HG03108 (cell line): ENCODE data around the gene SLC2A3.
"Not testable (repeated sequence)": the region's sequence is repeated elsewhere in the genome, so short reads cannot be mapped to it uniquely, and the experiment has no call there.

Source experiments
- ATAC-seq: cut with Tn5 transposase; IDR thresholded peaks from one replicate; pipeline ENCODE4 v1.9.1; 2021; ENCODE audit warnings: moderate library complexity; ENCODE audit not compliant: unreplicated experiment

The SLC2A3 gene

DNA sequence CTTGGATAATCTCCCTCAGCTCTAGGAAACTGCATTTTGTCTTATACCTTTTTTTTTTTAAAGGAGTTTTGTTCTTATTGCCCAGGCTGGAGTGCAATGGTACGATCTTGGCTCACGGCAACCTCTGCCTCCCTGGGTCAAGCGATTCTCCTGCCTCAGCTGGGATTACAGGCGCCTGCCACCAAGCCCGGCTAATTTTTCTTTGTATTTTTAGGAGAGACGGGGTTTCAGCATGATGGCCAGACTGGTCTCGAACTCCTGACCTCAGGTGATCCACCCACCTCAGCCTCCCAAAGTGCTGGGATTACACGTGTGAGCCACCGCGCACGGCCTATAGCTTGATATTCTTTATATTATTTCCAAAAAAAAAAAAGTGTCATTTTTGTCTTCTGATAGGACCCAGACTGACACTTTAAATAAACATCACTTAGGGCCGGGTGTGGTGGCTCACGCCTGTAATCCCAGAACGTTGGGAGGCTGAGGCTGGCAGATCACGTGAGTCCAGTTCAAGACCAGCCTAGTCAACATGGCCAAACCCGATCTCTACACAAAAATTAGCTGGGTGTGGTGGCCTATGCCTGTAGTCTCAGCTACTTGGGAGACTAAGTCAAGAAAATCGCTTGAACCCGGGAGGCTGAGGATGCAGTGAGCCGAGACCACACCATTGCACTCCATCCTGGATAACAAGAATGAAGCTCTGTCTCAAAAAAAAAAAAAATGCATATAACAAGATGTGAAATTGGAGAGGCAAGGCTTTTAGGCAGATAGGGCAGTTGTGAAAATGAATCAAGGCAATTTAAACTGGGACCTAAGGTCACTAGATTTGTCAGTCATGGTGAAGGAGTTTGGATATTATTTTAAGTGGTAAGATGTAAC lies 18.4 kb downstream of the SLC2A3 start:
- ATAC-seq, result no peak

DNA sequence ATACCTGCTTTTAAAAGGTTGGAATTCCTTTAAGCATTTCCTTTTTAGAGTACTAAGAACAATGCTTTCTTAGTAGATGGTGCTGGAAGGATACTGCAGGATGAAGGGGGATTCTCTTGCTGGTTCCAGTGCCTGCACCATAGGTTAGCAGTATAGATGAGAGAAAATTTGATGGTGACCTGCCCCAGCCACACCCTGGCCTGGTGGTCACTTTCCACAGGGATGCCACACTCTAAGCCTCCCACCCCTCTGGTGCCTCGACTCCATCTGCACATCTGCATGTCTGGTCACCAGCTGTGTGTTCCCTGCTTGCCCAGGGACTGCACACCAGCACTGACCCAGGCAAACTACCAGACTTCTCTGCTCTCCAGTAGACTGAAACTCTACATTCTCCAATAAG lies 19.1 kb downstream of the SLC2A3 start:
- no peak for ATAC-seq

DNA sequence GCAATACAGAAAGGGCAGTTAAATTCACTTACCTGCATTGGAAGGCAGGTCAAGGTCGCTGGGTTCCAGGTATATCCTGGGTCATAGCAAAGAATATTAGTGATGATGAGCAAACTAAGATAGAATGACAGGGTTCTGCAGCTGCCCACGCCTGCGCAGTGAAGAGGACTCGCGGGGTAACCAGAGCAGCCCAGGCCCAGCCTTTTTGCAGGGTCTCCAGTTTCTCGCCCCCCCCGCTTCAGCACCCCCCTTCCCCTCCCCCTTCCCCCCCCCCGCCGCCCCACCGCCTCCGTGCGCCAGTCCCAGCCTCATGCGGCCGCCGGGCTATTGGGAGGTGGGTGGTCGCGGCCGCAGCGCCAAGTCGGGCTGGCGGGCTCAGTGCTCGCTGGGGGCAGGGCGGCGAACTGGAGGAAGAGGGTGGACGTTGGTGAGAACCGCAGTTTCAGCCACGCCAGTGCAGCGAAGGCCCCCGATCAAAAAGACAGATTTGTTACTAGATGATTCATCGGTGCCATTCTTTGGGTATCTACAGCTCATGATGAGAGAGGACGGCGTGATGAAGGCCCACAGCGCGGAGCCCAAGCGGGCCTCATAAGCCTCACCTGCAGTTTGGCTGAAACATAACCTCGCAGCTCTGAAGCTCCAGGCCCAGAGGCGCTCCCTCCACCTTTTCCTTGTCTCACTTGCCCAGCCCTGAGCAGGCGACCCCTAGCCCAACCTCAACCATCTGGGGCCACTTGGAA lies 20.2 kb downstream of the SLC2A3 start:
- ATAC-seq, result no peak

DNA sequence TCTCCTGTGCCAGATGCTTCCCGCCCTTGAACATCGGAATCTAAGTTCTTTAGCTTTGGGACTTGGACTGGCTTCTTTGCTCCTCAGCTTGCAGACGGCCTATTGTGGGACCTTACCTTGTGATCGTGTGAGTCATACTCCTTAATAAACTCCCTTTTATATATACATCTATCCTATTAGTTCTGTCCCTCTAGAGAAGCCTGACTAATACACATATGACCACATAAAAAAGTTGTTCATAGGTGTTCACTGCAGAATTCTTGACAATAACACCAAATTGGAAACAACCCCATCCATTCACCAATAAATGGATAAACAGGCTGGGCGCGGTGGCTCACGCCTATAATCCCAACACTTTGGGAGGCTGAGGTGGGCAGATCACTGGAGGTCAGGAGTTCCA lies 25.9 kb downstream of the SLC2A3 start:
- ATAC-seq, result not testable (repeated sequence)

DNA sequence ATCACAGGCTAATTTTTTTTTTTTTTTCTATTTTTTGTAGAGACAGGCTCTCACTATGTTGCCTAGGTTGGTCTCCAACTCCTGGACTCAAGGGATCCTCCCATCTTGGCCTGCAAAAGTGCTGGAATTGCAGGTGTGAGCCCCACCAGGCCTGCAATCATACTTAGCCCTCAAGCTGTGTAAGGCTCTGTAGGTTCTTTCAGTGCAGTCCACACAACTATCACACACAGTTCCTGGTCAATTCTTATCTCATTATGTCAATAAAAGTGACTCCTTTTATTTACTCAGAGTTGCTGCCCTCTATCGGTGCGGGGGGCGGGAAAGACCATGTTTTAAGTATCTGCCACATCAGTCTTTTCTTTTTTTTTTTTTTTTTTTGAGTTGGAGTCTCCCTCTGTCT lies 29.0 kb downstream of the SLC2A3 start:
- no peak for ATAC-seq

DNA sequence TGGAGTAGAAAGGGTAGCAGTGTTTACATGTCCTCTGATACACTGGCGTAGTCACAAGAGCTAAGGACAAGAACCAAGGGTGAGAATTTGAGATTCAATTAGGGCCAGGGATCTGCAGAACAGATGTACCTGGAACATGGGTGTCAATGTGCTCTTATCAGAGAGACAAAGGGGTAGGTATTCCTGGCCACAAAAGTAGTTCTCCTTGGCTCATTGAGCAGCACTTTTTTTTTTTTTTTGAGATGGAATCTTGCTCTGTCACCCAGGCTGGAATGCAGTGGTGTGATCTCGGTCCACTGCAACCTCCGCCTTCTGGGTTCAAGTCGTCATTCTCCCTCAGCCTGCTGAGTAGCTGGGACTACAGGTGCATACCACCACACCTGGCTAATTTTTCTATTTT lies 29.7 kb downstream of the SLC2A3 start:
- ATAC-seq, result not testable (repeated sequence)

DNA sequence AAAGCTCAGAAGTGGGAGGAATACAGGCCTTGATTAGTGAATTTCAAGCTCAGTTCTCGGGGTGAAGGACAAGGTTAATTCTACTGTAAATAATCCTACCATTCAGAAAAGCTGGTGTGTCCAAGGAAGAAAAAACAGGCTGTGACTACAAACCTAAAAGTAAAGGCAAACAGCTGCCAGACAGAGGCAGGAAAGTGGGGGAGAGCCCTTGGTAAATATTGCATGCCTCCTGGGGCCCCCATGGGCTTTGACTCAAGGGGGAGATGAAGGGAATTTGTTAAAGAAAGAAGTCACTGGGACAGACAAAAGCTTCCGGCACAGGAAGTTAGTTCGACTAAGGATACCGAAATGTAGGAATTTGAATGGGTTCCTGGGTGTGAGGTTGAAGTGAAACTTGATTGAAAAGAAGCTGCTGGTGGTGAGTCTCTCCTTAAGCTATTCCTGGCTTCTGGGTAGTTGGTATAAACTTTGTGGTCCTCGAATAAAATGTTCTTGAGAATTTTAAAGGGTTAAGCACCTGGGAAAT lies 30.3 kb downstream of the SLC2A3 start:
- ATAC-seq, result not testable (repeated sequence)

DNA sequence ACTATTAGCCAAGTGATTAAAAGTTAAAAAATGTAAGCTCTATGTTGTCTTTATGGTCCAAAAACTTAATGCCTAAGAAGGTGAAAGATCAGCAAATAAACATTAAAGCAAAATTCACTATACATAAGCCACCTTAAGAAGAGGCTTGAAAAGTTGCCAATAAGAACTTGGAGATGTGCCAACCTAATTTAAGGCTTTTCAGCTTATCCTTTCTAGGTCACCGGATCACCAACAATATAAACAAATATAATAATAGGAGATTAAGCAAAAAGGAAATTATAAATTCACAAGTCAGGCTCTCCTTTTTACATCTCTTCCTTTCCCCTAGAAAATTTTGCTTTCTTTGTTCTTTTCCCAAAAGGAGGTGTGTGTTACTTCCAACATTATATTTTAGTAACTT lies 30.9 kb downstream of the SLC2A3 start:
- no peak for ATAC-seq

DNA sequence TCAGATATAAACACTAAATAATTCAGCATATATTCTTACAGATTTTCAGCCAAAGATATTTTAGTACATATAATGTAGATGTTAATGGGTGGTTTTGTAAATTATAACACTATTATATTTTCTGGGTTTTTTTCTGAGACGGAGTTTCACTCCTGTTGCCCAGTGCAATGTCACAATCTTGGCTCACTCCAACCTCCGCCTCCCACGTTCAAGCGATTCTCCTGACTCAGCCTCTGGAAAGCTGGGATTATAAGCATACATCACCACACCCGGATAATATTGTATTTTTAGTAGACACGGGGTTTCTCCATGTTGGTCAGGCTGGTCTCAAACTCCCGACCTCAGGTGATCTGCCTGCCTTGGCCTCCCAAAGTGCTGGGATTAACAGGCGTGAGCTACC lies 33.6 kb downstream of the SLC2A3 start:
- not testable (repeated sequence) for ATAC-seq

DNA sequence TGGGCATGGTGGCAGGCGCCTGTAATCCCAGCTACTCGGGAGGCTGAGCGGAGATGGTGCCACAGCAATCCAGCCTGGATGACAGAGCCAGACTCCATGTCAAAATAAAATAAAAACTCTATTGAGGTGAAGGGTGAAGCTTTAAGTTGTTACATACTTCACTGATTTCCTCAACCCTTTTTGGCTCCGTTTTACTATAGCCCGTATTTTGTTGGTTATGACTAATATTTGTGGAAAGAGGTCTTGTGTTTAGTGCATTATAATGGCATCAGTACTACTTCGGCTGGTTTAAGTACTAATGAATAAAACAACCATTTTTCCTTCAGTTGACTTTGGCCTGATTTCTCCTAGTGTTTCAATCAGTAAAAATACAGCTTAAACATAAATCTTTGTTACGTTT lies 36.2 kb downstream of the SLC2A3 start:
- ATAC-seq, result no peak

DNA sequence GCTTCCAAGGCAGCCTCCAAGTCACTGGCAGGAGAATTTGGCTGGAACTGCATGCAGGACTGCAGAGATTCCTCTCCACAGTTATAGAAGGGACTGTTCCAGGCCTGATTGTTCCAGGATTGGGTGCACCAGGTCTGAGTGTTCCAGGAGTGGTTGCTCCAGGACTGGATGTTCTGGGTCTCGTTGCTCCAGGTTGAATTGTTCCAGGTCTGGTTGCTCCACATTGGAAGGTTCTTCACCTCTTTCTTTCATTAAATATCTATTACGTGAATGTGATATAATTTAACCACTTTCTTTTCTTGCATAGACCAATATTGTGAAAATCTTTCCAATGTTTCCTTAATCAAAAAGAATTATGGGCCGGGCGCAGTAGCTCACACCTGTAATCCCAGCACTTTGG lies 39.3 kb downstream of the SLC2A3 start:
- not testable (repeated sequence) for ATAC-seq

DNA sequence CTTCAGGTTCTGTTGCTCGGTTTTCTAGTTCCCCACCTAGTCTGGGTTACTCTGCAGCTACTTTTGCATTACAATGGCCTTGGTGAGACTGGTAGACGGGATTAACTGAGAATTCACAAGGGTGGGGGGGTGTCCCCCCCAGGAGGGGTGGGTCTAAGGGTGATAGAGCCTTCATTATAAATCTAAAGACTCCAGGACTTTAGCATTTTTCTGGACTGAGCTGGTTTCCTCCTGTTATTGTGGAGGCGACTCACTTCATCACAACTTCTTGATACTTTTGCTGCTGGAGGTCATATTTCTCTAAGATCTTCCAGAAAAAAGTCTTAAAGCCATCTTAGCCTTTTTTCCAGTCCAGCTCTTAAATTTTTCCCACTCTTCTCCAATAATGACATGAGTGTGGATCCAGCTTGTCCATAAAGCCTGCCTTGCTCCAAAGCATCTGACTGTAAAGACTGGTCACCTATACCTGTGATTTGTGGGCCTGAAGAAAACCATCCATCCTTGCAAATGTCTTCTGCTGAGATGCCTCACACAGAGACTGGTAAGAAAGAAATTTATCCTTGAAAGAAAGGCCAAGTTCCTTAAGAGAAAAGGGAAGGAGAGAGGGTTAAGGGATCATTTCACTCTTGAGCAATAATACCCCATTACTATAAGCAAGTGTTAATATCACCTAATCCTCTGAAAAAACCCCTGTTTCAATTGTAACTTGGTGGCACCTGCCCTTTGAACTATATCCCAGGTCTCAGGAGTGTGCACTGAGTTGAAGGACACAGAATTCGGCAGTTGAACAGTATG lies 43.6 kb downstream of the SLC2A3 start:
- ATAC-seq, result no peak

DNA sequence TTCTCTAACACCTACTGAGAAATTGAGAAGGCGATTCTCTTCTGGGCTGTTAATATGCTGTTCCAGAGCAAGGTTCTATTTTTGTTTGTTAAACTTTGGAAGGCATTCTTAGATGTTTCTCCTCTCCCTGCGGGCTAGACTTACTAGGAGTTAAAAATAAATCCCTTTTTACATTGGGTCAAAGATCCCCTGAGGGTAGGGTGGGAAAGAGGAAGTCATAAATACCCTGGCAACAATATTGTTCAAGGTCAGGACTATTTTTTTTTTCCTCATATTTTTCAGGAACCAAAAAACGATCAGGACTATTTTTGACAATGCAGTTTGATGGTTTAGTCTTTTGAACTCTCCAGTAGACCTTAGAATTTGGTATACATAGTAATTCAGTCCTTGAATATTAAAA lies 51.3 kb downstream of the SLC2A3 start:
- no peak for ATAC-seq

DNA sequence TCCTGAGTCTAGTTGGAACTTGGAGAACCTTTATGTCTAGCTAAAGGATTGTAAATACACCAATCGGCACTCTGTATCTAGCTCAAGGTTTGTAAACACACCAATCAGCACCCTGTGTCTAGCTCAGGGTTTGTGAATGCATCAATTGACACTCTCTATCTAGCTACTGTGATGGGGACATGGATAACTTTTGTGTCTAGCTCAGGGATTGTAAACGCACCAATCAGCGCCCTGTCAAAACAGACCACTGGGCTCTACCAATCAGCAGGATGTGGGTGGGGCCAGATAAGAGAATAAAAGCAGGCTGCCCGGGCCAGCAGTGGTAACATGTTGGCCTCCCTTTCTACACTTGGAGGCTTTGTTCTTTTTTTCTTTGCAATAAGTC lies 54.3 kb downstream of the SLC2A3 start:
- not testable (repeated sequence) for ATAC-seq

DNA sequence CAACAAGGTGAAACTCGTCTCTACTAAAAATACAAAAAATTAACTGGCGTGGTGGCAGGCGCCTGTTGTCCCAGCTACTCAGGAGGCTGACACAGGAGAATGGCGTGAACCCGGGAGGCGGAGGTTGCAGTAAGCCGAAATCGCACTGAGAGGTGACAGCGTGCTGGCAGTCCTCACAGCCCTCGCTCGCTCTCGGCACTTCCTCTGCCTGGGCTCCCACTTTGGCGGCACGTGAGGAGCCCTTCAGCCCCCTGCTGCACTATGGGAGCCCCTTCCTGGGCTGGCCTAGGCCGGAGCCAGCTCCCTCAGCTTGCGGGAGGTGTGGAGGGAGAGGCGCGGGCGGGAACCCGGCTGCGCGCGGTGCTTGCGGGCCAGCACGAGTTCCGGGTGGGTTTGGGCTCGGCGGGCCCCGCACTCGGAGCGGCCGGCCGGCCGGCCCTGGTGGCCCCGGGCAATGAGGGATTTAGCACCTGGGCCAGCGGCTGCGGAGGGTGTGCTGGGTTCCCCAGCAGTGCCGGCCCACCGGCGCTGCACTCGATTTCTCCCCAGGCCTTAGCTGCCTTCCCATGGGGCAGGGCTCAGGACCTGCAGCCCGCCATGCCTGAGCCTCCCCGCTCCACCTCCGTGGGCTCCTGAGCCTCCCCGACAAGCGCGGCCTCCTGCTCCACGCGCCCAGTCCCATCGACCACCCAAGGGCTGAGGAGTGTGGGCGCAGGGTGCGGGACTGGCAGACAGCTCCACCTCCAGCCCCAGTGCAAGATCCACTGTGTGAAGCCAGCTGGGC lies 54.8 kb downstream of the SLC2A3 start:
- not testable (repeated sequence) for ATAC-seq

DNA sequence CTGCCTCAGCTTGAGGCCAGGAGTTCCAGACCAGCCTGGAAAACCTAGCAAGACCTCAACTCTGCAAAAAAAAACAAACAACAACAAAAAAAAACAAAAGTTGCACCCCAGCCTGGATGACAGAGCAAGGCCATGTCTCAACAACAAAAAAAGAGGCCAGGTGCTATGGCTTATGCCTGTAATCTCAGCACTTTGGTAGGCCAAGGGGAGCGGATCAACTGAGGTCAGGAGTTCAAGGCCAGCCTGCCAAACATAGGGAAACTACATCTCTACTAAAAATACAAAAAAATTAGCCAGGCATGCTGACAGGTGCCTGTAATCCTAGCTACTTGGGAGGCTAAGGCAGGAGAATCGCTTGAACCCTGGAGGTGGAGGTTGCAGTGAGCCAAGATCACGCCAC lies 56.7 kb downstream of the SLC2A3 start:
- ATAC-seq, result no peak

DNA sequence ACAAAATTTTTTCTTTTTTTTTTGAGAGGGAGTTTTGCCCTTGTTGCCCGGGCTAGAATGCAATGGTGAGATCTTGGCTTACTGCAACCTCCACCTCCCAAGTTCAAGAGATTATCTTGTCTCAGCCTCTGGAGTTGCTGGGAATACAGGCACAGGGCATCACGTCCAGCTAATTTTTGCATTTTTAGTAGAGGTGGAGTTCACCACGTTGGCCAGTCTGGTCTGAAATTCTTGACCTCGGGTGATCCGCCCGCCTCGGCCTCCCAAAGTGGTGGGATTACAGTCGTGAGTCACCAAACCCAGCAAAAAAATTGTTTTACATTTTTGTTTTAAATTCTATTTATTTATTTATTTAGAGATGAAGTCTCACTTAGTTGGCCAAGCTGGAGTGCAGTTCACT lies 58.6 kb downstream of the SLC2A3 start:
- ATAC-seq, result no peak

DNA sequence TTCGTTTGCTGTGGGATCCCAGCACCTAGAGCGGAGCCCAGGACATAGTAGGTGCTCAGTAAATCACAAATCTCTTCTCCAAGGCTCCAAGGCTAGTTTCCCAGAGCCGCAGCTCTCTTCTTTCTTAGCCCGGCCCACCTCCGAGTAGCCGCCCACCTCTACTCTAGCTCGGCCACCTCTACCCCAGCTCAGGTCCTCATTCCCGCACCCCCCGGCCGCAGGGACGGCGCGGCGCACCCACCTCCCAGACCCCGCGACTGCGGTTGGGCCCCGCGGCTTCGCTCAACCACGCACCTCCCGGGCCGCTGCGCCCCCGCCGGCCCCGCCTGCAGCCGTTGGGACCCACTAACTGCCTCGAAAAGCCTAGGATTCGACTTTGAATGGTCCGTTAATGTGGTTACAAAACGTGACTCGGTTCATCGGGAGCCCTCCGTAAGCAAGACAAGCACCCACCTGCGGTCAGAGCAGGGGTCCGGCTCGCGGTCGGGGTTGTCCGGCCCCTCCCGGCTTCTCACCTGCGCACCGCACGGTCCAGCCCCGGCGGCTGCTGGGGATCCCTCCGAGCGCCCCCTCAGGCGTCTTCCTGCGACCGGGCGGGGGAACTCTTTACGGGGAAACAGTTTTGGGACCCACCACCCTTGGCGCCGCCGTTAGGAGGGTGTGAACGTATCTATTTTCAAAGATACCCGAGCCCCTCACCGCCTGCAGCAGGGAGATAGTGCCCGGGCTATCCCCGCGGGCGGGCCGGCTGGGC lies 63.2 kb downstream of the SLC2A3 start, which contains the start of gene SLC2A14:
Gene SLC2A14 (minus strand): TSS at position 350 of the 754 bp plus-strand sequence. CDS start 3,035 bp downstream, outside the sequence.
- no peak for ATAC-seq

DNA sequence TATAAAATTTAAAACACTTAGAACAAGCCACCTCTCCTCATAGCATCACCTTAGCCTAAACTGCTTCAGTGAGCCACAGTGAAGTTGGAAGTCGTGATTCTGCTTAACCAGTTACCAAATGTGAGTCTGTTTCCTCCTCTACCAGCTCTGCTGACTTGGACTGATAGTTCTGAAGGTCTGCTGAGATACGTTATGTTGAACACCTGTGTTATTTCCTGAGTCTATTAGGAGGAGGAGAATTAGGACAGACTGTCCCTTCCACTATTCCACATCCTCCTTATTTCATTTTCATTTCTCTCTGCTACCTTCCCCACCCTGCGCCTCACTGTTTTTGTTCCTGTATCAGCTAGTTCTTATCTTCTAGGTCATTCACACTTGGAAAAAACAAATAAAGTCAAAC lies 65.7 kb downstream of the SLC2A3 start:
- no peak for ATAC-seq
